ENCODE results near the gene BAX. TPM values are rescaled to one million over a fixed set of nuclear protein-coding genes. Genes with fewer than 3 reads are reported as not detected.

The BAX gene
- polyA plus RNA-seq, 1 donor (not counting 4 experiments of a cell fraction or from before 2014, with no cell fraction given) = 113 TPM

DNA sequence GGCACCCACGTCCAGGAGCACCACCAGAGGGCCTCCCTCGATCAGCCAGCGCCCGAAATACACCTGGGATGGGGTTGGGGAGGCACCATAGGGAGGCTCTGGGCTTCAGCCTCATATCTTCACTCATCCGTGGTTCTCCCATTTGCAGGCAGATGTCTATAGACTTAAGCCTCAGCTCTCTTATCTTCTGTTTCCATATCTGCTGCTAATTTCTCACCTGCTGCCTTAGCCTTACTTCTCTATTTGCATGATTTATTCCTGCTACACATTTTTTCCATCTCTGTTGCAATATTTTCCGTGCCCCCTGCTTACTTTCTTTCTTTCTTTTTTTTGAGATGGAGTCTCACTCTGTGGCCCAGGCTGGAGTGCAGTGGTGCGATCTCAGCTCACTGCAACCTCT, 32.6 kb downstream of the BAX start:
- H3K27me3 ChIP-seq (ENCODE audit: control insufficient read depth, extremely low read depth, insufficient read depth, low read length) = no peaks in the 10 kb centered on the region
- no peak overlapping the region for H2AFZ ChIP-seq (ENCODE audit: control insufficient read depth, low read length)
- H3K4me1 ChIP-seq (ENCODE audit: control insufficient read depth, extremely low read depth, insufficient read depth, low read length) = peaks cover 4% of the 10 kb centered on the region
- DNase-seq (ENCODE audit: low read depth, low spot score) (no peak), FAIRE-seq (no peak)
- H4K20me1 ChIP-seq (ENCODE audit: control insufficient read depth, extremely low read depth, insufficient read depth, low read length) = no peaks in the 10 kb centered on the region
- H3K79me2 ChIP-seq (ENCODE audit: control insufficient read depth, insufficient read depth, low read length) = peaks cover 32% of the 10 kb centered on the region
- no peak overlapping the region for H3K4me3 ChIP-seq (ENCODE audit: control insufficient read depth in 2 of 3, extremely low read depth in 1 of 3, insufficient read depth in 2 of 3, low read depth in 1 of 3, low read length in 3 of 3)
- H3K27ac ChIP-seq (ENCODE audit: control insufficient read depth, insufficient read depth, low read length) = no peak overlapping the region
- no peaks in the 10 kb centered on the region for H3K9me1 ChIP-seq (ENCODE audit: control insufficient read depth, extremely low read depth, insufficient read depth, low read length)
- TF ChIP-seq EZH2 (IDR thresholded peaks at IDR 0.05; ENCODE audit: low read length) = no peak
- TF ChIP-seq CTCF (optimal IDR thresholded peaks at IDR 0.05 in 1 of 3, IDR thresholded peaks at IDR 0.05 in 1 of 3, conservative IDR thresholded peaks at IDR 0.05 in 1 of 3; ENCODE audit: extremely low read depth in 1 of 3, insufficient read depth in 2 of 3, low read length in 3 of 3) = no peak
- H3K36me3 ChIP-seq (ENCODE audit: control insufficient read depth in 2 of 2, extremely low read depth in 1 of 2, insufficient read depth in 2 of 2, low read length in 2 of 2) = peaks cover 49% of the 10 kb centered on the region in 2 experiments
- dilution Hi-C loops (cut with MboI; ENCODE audit: extremely low pct_ligation_motif_present, low sequenced_read_pairs) = no loop called here
- H3K9me3 ChIP-seq (ENCODE audit: control insufficient read depth, low read depth, low read length) = no peaks in the 10 kb centered on the region
- no peak overlapping the region for H3K9ac ChIP-seq (ENCODE audit: control insufficient read depth, extremely low read depth, insufficient read depth, low read length)
- no peak overlapping the region for H3K4me2 ChIP-seq (ENCODE audit: control insufficient read depth, extremely low read depth, insufficient read depth, low read depth, low read length)

GRCh38 chr19:48988286-48988685, 33.6 kb downstream of the BAX start:
- TF ChIP-seq CTCF (optimal IDR thresholded peaks at IDR 0.05 in 1 of 3, IDR thresholded peaks at IDR 0.05 in 1 of 3, conservative IDR thresholded peaks at IDR 0.05 in 1 of 3; ENCODE audit: extremely low read depth in 1 of 3, insufficient read depth in 2 of 3, low read length in 3 of 3) (no peak), EZH2 (IDR thresholded peaks at IDR 0.05; ENCODE audit: low read length) (no peak)
- H3K4me3 ChIP-seq (ENCODE audit: control insufficient read depth in 2 of 3, extremely low read depth in 1 of 3, insufficient read depth in 2 of 3, low read depth in 1 of 3, low read length in 3 of 3) = no peak overlapping the region
- DNase-seq (ENCODE audit: low read depth, low spot score) (no peak), FAIRE-seq (no peak)
- H3K27me3 ChIP-seq (ENCODE audit: control insufficient read depth, extremely low read depth, insufficient read depth, low read length) = no peaks in the 10 kb centered on the region
- dilution Hi-C loops (cut with MboI; ENCODE audit: extremely low pct_ligation_motif_present, low sequenced_read_pairs) = no loop called here
- no peaks in the 10 kb centered on the region for H4K20me1 ChIP-seq (ENCODE audit: control insufficient read depth, extremely low read depth, insufficient read depth, low read length)
- no peak overlapping the region for H3K27ac ChIP-seq (ENCODE audit: control insufficient read depth, insufficient read depth, low read length)
- H3K79me2 ChIP-seq (ENCODE audit: control insufficient read depth, insufficient read depth, low read length) = peaks cover 39% of the 10 kb centered on the region
- H3K4me2 ChIP-seq (ENCODE audit: control insufficient read depth, extremely low read depth, insufficient read depth, low read depth, low read length) = no peak overlapping the region
- no peaks in the 10 kb centered on the region for H3K9me3 ChIP-seq (ENCODE audit: control insufficient read depth, low read depth, low read length)
- H2AFZ ChIP-seq (ENCODE audit: control insufficient read depth, low read length) = no peak overlapping the region
- peaks cover 42 to 47% of the 10 kb centered on the region in 2 experiments for H3K36me3 ChIP-seq (ENCODE audit: control insufficient read depth in 2 of 2, extremely low read depth in 1 of 2, insufficient read depth in 2 of 2, low read length in 2 of 2)
- peaks cover 4% of the 10 kb centered on the region for H3K4me1 ChIP-seq (ENCODE audit: control insufficient read depth, extremely low read depth, insufficient read depth, low read length)
- no peak overlapping the region for H3K9ac ChIP-seq (ENCODE audit: control insufficient read depth, extremely low read depth, insufficient read depth, low read length)
- no peaks in the 10 kb centered on the region for H3K9me1 ChIP-seq (ENCODE audit: control insufficient read depth, extremely low read depth, insufficient read depth, low read length)

Measured in keratinocyte (primary cell).